SK-MEL-5 (cell line): Measurements from ENCODE around the gene DNM3. TPM values are rescaled to one million over a fixed set of nuclear protein-coding genes. Genes with fewer than 3 reads are reported as not detected.
A peak's percentile ranks its signal among the peaks of the same experiment; 100 is the strongest.

Experiments used
- DNase-seq: peaks from one replicate; pipeline ENCODE4 v3.0.0-alpha.2; 2016; ENCODE audit warnings: low read depth, low spot score
- in situ Hi-C: cut with HindIII; loops from 2 replicates; pipeline ENCODE4 v1.10.0; 2016; ENCODE audit warnings: low sequenced_read_pairs, high pct_unique_total_duplicates, low pct_unique_long_range_greater_than_20kb
- total RNA-seq: library from RNA; depleted of rRNA; stranded (reverse); fragments of >200 nt; shearing (Covaris generic); gene quantifications from 2 replicates; pipeline ENCODE4 v1.2.3, GENCODE V29; 2014

The DNM3 gene
- total RNA-seq, 1 experiment from 2014 or later, result 0.79 TPM

DNA sequence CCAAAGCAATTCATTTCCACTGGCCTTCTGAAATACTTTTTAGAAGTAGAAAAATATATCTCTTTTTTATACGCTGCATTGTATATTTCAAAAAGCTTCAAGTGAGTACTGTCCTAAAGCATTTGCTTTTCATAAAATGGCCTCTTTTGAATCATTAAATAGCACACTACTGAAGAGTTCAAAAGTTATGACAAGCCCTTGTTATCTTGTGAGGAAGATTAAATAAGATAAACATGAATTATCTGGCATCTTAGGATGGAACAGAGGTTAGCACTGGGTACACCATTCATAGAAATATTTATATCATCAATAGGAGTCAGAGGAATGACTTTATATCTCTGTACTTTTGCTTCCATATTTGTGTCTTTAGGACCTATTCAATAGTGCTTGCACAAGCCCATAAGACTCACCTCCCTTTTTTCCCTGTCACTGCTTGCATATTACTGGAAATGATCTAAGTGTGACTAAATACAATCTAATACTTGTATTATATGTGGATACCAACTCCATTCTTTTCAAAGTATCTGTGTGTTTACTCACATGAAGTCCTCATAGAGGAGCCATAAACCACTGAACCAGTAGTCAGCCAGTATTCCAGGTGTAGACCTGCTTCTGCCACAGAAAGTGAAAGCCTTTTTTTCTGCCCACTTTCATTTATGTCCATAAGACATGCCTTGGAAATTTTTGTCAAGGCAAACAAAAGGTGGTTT, 305.0 kb downstream of the DNM3 start:
- DNase-seq, result no peak
- in situ Hi-C loops, result no loop called here

DNA sequence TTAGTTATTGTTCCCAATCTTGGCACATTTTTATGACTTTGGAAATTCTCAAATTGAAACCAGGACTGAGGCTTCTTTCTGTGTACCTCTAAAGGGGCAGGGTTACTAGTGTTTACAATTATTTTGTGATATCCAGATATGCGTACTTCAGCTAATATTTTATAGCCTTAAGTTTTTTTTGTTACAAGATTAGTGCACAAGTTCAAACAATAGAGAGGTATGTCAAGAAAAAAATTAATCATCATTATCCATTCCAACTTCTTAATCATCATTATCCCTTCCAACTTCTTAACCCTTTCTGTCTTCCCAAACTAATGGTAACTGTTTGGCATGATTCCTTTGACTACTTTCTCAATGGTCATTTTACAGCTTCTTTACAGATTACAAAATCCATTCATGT, 306.2 kb downstream of the DNM3 start:
- in situ Hi-C loops, result no loop called here
- DNase-seq, result no peak

DNA sequence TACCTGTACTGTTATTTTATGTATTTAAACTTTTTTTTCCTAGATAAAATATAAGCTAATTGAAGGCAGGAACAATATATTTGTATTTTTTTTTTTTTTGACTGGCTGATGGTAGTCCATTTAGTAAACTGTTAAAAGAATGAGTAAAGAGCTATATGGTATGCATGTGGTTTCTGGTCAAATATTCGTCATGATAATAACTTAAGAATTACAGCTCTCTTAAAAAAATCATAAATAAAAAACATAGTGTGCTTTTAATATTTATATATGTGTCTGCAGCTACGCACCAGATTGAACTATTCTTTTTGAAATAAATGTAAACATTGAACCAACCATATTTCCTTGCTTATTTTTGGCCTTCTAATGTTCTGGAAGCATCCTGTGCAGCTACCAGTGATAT, 306.9 kb downstream of the DNM3 start:
- in situ Hi-C loops, result no loop called here
- no peak for DNase-seq

- in situ Hi-C loops, result no loop called here
- DNase-seq, result no peak
These were observed 307.4 kb downstream of the DNM3 start for GRCh38 chr1:172148707-172149106.

- DNase-seq, result no peak
- in situ Hi-C loops, result no loop called here
These were observed 308.0 kb downstream of the DNM3 start for GRCh38 chr1:172149346-172149745.

DNA sequence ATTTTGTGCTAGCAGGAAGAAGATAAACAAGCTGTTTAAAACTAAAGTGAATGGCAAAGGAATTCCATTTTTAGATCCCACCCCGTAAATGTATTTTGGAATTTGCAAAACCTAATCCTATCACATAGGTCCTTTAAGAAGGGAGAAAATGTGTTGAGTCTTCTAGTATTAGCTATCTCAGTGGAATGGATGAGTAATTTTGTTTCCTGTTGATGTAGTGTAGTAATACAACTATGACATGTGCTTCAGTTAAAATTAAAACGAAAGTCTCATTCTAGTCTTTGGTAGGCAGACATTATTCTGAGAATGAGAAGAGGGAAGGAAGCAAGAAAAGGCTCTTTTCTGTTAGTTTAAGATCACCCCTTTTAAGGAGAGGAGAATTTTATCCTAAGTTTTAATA, 313.3 kb downstream of the DNM3 start:
- in situ Hi-C loops, result no loop called here
- DNase-seq, result no peak

- in situ Hi-C loops, result no loop called here
- no peak for DNase-seq
These were observed 314.5 kb downstream of the DNM3 start for GRCh38 chr1:172155766-172156165.

DNA sequence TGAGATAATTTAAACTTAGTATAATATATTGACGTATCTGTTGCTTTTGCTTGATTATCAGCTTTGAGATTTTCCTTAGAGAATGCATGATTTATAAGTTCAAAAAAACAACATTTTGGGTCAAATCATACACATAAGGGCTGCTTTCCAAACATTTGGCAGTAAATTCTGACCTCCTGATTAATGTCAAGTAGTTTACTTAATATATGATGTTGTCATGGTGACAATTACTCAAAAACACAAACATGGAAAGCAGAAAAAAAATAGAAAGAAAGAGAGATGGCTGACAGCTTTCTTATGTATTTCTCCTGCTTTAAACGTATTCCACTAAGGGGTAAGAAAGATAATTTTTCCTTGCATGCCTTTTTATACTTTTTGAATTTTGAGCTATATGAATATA, 320.9 kb downstream of the DNM3 start:
- in situ Hi-C loops, result no loop called here
- DNase-seq, result no peak

DNA sequence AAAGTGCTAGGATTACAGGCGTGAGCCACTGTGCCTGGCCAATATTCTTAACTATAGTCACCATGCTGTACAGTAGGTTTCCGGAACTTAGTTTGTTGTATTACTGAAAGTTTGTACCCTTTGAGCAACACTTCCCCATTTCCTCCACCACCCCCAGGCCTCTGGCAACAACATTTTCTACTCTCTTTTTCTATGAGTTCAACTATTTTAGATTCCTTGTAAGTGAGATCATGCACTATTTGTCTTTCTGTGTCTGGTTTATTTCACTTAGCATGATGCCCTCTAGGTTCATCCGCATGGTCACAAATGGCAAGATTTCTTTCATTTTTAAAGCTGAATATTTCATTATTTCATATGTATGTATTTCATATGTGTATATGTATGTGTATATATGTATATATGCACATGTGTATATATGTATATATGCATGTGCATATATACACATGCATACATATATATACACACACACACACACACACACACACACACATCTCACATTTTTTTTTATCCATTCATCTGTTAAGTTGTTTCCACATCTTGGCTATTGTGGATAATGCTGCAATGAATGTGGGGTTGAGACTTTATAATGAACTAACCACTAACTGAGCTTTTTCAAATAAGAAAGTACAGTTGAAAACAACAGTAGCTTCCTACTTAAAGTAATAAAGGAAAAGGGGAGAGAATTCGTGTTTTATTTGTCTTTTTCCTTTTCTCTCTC, 322.4 kb downstream of the DNM3 start:
- DNase-seq, result no peak
- in situ Hi-C loops, result no loop called here

DNA sequence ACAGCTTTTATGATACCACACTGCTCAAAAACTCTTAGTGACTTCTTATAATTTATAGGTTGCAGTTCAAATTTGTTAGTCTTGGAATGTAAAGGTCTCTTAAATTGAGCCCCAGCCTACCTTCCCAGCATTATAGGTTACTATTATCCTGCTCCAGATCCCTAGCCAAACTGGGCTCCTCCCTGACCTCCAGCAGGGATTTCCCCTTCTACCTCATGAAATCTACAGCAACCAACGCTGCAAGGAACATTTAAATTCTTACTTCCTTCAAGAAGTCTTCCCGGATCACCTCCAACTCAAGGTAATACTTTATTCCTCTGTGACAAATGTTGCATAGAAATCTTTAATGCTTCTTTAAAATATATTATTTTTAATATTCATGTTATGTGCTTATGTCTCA, 324.1 kb downstream of the DNM3 start:
- in situ Hi-C loops, result no loop called here
- DNase-seq, result no peak

DNA sequence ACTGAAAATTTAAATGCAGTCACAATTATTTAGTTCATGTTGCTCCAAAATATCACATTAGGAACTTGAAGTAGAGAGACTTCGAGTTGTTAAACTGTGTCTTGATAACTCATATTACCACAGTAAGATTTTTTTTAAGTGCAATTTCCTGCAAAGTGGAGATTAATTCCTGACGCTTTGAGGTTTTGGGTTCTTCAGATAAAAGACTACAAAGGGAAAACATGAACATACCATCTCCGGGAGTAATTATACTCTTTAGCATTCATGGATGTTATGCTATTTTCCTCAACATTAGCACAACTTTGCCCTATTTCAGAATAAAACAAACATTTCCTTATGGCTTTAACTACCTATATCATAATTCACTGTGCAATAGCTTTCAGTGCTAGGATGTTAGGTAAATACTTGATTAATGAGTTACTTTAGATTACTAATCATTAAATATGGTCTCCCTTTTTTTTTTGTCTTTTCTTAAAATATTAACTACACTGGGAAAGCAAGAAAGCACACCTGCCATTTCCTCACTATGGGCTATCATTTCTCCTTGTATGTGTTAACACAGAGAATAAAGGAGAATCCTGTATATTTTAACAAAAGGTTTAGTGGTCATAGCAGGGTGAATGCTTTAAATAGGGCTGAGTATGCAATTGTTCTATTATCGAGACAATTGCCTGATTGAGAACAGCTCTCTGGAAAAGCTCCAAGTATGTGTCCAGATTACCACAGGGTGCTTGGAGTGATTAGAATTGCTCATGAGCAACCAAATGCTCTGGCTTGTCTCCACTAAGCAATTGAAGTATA, 326.7 kb downstream of the DNM3 start:
- DNase-seq, result peak; percentile 46
- in situ Hi-C loops, result no loop called here

DNA sequence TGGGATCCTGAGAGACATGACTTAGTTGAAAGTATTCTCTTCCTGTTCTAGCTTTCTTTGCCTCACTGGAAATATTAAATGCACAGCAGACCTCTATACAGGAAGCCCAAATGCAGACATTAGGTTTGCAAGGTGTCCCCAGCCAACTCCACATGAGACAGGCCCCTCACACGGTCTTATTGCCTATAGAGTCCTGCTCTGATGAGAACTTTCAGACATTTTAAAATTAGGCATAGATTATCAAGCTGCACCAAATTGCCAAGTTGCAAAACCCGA, 327.2 kb downstream of the DNM3 start:
- DNase-seq, result no peak
- in situ Hi-C loops, result no loop called here

- no peak for DNase-seq
- in situ Hi-C loops, result no loop called here
These were observed 328.5 kb downstream of the DNM3 start for GRCh38 chr1:172169836-172170235.

DNA sequence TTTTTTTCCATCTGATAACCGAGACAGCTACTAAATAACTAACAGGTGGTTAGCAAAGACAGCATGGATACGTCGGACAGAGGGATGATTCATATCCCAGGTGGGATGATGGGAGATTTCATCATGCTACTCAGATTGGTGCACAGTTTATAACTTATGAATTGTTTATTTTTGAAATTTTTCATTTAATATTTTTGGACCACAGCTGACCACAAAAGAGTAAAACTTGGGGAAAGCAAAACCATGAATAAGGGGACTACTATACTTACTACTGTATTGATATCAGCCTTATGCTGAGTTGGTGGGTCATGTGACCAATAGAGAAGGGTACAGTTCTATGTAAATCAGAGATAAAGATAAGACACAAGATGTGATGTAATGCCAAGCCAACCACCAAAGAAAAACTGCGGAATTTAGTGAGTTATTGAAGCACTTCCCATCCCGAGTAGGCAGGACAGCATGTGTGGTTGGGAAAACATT, 331.1 kb downstream of the DNM3 start:
- in situ Hi-C loops, result no loop called here
- no peak for DNase-seq

DNA sequence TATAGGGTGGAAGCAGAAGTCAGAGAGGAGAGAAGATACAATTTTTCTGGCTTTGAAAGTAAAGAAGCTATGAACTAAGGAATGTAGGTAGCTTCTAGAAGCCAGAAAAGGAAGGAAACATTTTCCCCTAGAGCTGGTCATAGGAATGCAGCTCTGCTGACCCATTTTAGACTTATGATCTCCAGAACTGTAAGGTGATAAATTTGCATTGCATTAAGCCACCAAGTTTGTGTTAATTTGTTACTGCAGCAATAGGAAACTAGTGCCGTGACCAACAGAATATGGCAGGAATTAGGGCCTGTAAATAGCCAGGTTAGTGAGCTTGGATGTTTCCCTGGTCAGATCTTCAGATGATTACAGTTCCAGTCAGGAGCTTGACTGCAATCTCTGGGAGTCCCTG, 334.9 kb downstream of the DNM3 start:
- in situ Hi-C loops, result no loop called here

DNA sequence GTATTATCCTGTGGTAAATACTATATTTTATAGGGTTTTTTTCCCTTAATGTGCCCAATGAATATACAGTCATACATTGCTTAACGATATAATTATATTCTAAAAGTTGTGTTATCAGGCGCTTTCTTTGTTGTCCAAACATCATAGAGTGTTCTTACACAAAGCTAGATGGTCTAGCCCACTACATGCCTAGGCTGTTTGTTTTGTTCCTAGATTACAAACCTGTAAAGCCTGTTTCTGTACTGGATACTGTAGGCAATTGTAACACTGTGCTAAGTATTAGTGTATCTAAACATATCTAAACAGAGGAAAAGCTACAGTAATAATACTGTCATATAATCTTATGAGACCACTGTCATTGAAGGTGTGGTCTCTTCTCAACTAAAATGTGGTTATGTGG, 336.6 kb downstream of the DNM3 start:
- no peak for DNase-seq
- in situ Hi-C loops, result no loop called here

More for the DNA sequence above, 334.9 kb downstream of the DNM3 start:
- DNase-seq, result no peak

DNA sequence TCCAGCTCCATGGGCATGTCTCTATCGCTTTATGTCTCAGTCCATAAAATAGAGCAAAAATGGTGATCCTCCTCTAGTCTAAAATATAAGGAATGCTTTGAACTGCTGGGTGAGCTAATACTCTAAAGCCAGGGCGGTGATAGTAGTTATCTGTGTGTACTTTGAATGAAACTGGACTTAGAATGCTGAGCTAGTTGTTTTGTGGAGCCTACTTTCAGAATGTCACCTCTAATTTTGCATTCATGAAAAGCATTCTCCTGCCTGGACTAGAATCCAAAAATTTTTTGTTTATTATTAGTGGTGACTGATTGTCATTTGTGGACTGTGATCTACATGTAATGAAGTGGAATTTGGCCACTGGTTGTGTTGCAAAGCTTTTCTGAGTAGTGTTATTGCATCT, 337.6 kb downstream of the DNM3 start:
- DNase-seq, result no peak
- in situ Hi-C loops, result no loop called here

GRCh38 chr1:172179918-172180317, 338.6 kb downstream of the DNM3 start:
- in situ Hi-C loops, result no loop called here
- no peak for DNase-seq
